Peyer's patch (tissue), 4 donors: Measurements from ENCODE around the gene TMEM132D.

Source experiments
- POLR2A ChIP-seq, 2 donors: fragments of 450-650 bp; IDR thresholded peaks; one replicate each; pipeline ENCODE4 v1.5.1; 2017; ENCODE audit warnings: antibody characterized with exemption in 2 of 2, mild to moderate bottlenecking in 2 of 2, moderate library complexity in 2 of 2
- TF ChIP-seq, protein P1 (sequence below), 6 experiments: fragments of 450-650 bp in 4 of 6; fragments of 200-600 bp in 2 of 6; sonication (generic) in 1 of 6; IDR thresholded peaks; one replicate each; pipeline ENCODE4 v1.5.1; 2017 to 2019; ENCODE audit warnings: antibody characterized with exemption in 6 of 6, mild to moderate bottlenecking in 3 of 6, moderate library complexity in 1 of 6

DNA sequence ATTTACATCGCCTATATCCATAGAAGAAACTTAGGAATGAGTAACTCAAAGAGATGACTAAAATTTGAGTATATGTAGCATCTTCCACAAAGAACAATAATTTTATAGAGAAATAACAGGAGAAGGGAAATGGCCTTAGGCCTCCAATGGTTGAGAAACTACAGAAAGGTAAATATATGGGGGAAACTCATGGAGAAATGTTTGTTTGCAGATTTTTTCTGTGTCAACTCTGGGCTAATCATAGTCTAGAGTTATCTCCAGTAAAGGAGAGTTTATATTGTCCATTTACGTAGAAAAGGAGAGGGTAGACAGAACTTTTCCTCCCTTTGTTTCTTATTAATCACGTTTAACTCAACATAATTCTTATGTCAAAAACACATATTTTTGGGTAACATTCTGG lies 806.4 kb downstream of the TMEM132D start:
- TF ChIP-seq, protein P1, sequence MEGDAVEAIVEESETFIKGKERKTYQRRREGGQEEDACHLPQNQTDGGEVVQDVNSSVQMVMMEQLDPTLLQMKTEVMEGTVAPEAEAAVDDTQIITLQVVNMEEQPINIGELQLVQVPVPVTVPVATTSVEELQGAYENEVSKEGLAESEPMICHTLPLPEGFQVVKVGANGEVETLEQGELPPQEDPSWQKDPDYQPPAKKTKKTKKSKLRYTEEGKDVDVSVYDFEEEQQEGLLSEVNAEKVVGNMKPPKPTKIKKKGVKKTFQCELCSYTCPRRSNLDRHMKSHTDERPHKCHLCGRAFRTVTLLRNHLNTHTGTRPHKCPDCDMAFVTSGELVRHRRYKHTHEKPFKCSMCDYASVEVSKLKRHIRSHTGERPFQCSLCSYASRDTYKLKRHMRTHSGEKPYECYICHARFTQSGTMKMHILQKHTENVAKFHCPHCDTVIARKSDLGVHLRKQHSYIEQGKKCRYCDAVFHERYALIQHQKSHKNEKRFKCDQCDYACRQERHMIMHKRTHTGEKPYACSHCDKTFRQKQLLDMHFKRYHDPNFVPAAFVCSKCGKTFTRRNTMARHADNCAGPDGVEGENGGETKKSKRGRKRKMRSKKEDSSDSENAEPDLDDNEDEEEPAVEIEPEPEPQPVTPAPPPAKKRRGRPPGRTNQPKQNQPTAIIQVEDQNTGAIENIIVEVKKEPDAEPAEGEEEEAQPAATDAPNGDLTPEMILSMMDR (IDR thresholded peaks at IDR 0.05), result no peak
- no peak for TF ChIP-seq POLR2A (IDR thresholded peaks at IDR 0.05)
